ENCODE data around the gene PKN1. TPM values are rescaled to one million over a fixed set of nuclear protein-coding genes. Genes with fewer than 3 reads are reported as not detected.

The PKN1 gene
- total RNA-seq, 1 donor from 2014 or later, result 153 TPM

DNA sequence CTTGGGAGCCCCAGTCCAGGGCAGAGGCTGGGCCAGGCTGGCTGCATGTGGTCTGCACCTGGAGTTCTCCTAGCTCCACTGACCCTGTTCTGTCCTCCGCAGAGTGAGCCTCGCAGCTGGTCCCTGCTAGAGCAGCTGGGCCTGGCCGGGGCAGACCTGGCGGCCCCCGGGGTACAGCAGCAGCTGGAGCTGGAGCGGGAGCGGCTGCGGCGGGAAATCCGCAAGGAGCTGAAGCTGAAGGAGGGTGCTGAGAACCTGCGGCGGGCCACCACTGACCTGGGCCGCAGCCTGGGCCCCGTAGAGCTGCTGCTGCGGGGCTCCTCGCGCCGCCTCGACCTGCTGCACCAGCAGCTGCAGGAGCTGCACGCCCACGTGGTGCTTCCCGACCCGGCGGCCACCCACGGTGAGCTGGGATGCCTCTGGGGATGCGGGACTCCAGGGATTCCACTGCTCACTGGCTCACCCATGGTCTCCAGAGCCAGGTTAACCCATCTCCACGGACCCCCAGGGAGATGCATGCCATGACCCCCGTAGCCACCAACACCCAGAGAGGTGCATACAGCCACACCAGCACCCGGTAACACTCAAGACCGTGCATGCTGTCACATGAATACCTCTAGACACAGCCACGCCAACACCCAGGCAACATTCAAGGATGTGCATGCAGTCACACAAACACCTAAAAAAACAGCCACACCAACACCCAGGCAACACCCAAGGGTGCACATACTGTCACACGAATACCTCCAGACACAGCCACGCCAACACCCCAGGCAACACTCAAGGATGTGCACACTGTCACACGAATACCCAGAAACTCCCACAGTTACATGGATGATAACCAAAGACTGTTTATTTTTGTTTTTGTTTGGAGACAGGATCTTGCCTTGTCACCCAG, 8.2 kb downstream of the PKN1 start:
- no peak for DNase-seq (ENCODE audit: low read depth)
- TF ChIP-seq, protein P1, sequence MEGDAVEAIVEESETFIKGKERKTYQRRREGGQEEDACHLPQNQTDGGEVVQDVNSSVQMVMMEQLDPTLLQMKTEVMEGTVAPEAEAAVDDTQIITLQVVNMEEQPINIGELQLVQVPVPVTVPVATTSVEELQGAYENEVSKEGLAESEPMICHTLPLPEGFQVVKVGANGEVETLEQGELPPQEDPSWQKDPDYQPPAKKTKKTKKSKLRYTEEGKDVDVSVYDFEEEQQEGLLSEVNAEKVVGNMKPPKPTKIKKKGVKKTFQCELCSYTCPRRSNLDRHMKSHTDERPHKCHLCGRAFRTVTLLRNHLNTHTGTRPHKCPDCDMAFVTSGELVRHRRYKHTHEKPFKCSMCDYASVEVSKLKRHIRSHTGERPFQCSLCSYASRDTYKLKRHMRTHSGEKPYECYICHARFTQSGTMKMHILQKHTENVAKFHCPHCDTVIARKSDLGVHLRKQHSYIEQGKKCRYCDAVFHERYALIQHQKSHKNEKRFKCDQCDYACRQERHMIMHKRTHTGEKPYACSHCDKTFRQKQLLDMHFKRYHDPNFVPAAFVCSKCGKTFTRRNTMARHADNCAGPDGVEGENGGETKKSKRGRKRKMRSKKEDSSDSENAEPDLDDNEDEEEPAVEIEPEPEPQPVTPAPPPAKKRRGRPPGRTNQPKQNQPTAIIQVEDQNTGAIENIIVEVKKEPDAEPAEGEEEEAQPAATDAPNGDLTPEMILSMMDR (conservative IDR thresholded peaks at IDR 0.05; ENCODE audit: low read depth, low read length), result no peak
- no peak overlapping the region for H3K4me3 ChIP-seq (ENCODE audit: low read depth, low read length)

DNA sequence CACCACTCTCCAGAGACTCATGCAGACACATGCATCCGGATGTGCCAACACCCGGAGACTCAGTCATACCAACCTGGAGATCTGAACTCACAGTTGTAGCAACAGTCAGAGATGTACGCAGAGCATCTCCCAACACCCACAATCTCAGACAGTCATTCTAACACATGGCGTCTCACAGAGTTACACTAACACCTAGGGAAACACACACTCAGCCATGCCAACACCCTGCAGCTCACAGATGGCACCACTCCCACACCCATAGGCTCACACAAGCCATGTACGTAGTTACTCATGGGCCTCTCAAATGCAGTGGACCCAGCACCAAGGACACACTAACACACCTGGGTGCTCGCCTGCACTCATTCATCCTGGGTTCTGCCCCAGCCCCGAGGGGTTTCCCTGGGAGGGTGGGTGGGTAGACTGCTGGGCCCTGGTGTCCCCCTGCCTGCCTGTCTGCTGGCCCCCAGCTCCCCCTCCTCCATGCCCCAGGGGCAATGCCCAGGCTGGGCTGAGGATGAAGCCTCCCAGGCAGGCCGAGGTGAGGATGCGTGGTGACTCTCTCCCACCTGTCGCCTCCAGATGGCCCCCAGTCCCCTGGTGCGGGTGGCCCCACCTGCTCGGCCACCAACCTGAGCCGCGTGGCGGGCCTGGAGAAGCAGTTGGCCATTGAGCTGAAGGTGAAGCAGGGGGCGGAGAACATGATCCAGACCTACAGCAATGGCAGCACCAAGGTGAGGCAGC, 10.0 kb downstream of the PKN1 start:
- TF ChIP-seq, protein P1 (conservative IDR thresholded peaks at IDR 0.05; ENCODE audit: low read depth, low read length), result no peak
- no peak for DNase-seq (ENCODE audit: low read depth)
- no peak overlapping the region for H3K4me3 ChIP-seq (ENCODE audit: low read depth, low read length)

DNA sequence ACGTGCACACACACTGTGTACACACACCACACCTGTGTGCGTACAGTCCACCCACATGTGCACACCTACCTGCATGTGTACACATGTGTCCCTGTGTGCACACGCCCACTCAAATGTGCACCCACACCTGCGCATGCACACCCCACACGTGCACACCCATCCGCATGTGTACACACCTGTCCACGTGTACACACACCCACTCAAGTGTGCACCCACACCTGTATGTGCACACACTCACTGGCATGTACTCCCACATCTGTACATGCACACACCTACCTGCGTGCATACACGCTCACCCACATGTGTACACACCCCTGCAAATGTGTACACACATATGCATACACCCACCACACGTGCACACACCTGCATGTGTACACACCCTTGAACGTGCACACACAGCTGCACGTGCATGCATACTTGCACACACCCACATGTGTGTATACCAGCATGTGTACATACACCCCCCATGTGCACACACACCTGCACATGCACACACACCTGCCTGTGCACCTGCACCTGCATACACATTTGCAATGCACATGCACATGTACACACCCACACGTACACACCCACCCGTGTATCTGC, 10.6 kb downstream of the PKN1 start:
- H3K4me3 ChIP-seq (ENCODE audit: low read depth, low read length), result no peak overlapping the region
- TF ChIP-seq, protein P1 (conservative IDR thresholded peaks at IDR 0.05; ENCODE audit: low read depth, low read length), result no peak
- no peak for DNase-seq (ENCODE audit: low read depth)

DNA sequence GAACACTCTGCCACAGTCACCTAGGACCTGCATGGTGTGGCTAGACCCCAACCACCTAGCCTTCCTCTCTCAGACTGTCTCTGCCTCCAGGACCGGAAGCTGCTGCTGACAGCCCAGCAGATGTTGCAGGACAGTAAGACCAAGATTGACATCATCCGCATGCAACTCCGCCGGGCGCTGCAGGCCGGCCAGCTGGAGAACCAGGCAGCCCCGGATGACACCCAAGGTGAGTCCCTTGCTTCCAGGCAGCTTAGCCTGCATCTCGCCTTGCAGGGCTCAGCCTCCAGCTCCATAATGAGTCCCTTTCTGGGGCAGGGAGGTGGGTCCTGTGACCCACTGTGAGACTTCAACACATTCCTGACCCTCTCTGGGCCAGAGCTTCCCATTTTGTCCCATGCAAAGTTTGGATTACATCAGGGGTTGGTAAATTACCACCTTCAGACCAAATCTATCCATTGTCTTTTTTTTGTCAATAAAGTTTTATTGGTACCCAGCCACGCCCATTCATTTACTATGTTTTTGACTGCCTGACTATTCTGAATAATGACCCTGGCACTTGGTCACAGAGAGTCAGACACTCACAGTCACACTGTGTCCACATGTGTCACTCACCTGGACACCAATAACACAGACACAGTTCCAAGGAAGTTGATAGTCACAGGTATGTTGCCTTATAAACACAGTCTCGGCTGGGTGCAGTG, 13.4 kb downstream of the PKN1 start:
- DNase-seq (ENCODE audit: low read depth), result no peak
- TF ChIP-seq, protein P1 (conservative IDR thresholded peaks at IDR 0.05; ENCODE audit: low read depth, low read length), result no peak
- no peak overlapping the region for H3K4me3 ChIP-seq (ENCODE audit: low read depth, low read length)

DNA sequence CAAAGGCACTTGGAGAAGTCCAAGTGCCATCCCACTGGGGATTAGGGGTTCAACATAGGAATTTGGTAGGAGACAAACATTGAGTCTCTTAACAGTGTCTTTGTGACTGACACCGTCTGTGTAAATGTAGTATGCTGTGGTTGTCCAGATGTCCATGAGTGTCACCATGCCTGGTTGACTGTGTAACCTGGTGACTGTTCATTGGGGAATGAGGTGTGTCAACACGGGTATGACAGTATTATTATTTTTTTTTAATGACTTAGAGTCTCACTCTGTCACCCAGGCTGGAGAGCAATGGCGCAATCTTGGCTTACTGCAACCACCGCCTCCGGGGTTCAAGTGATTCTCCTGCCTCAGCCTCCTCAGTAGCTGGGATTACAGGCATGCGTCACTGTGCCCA, 16.2 kb downstream of the PKN1 start:
- DNase-seq (ENCODE audit: low read depth), result no peak
- no peak overlapping the region for H3K4me3 ChIP-seq (ENCODE audit: low read depth, low read length)
- TF ChIP-seq, protein P1 (conservative IDR thresholded peaks at IDR 0.05; ENCODE audit: low read depth, low read length), result no peak

DNA sequence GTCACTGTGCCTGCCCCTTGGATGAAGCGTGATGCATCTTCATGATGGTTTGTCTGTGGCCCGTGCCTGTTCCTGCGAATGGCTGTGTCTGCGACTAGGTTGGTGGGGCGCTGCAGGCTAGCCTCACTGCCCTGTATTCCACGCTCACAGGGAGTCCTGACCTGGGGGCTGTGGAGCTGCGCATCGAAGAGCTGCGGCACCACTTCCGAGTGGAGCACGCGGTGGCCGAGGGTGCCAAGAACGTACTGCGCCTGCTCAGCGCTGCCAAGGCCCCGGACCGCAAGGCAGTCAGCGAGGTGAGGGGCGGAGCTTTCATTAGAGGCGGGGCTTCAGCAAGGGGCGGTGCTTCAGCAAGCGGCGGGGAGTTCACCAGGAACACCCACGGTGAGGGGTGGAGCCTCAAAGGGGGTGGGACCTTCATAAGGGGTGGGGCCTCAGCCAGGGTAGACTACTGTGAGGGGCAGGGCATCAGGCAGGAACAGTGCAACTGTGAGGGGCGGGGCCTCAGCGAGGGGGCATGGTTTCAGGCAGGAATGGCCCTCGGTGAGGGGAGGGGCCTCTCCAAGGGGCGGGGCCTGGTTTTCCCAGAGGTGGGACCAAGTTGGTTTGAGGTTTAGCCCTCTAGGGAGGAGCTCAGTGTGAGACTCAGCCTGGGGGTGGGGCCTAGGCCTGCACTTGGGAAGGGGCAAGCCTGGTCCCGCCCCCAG, 17.2 kb downstream of the PKN1 start:
- DNase-seq (ENCODE audit: low read depth), result no peak
- TF ChIP-seq, protein P1 (conservative IDR thresholded peaks at IDR 0.05; ENCODE audit: low read depth, low read length), result no peak

More for the DNA sequence above, 17.2 kb downstream of the PKN1 start:
- H3K4me3 ChIP-seq (ENCODE audit: low read depth, low read length), result no peak overlapping the region
